Globus pallidus (tissue), 1 donor: Measurements from ENCODE around the gene JMJD6.
"Not testable (repeated sequence)": the region's sequence is repeated elsewhere in the genome, so short reads cannot be mapped to it uniquely, and the experiment has no call there.

Experiments used
- DNase-seq: peaks from one replicate; pipeline ENCODE4 v3.0.0-alpha.2; 2015; ENCODE audit warnings: low spot score

JMJD6 gene

DNA sequence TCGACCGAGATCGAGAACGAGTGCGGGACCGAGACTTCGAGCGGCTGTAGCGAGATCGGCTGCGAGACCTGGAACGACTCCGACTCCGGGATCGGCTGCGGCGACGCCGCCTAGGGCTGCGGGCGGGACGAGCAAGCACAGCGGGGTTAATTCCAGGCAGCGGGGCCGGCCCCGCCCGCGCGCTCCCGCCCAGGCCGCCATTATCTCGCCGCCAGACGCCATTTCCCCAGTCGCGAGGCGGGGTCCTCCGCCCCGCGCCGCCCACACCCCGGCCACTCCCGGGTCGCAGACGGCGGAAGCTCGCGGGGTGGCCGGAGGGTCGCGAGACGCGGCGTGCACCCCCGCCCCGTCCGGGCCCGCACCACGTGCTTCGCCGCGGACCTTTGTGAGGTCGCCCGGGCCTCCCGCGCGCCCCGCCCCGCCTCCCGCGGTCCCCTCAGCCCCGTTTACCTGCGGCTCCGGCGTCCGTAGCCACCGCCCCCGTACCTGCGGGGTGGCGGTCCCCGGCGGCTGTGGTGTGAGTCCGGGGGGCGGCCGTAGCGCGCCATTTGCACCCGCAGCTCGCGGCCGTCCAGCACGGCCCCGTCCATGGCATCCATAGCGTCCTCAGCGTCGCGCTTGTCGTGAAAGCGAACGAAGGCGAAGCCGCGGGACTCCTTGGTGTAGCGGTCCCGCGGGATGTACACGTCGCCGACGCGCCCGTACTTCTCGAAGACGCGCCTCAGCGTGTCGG lies 10.1 kb upstream of the JMJD6 start:
- DNase-seq = peak; percentile 69

DNA sequence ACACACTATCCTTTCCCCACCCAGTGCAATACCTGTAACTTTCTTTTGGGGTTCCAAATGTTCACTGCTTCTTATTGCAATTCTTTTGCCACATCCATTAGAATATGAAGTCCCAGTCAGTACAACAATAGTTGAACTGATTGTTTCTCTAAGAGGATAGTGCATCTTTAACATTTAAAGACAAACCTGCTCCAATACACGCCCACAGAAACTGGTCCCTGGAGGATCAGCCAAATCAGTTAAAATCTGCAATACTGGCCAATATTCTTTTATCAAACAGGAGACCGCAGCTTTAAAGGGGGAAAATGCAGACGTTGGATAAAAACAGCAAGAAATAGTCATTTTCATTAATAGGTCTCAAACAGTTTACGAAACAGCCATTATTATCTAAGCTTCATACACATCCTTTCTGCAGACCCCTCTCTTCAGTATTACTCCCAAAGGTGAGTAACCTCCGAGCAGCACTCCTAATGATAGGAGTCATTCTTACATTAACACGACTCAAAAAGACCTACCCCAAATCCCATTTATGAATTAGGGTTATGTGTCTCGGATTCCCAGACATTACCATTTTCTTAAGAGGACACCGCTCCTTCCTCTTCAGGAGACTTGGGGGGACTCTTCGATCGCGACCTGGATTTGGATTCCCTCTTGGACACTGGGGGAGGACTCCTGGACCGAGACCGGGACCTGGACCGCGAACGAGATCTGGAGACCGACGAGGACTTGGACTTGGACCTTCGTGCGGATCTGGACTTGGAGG lies 9.4 kb upstream of the JMJD6 start:
- DNase-seq = no peak

DNA sequence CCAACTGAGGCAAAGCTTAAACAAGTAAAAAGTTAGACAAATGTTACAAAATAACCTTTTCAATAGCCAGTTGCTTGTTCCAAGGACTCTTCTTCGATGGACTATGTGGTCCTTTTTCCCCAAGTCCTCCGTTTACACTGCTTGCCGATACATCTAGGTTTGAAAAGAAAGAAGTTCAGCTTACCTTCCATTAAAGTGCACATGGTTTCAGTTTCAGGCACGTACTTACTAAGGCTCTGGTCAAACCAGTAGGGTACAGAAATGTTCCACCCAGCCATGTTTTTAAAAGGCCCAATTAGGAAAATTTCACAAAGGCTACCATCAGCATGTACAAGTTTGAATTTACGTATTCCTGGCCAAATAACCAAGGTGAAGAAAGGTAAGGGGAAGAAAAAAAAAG lies 8.6 kb upstream of the JMJD6 start:
- DNase-seq = no peak

DNA sequence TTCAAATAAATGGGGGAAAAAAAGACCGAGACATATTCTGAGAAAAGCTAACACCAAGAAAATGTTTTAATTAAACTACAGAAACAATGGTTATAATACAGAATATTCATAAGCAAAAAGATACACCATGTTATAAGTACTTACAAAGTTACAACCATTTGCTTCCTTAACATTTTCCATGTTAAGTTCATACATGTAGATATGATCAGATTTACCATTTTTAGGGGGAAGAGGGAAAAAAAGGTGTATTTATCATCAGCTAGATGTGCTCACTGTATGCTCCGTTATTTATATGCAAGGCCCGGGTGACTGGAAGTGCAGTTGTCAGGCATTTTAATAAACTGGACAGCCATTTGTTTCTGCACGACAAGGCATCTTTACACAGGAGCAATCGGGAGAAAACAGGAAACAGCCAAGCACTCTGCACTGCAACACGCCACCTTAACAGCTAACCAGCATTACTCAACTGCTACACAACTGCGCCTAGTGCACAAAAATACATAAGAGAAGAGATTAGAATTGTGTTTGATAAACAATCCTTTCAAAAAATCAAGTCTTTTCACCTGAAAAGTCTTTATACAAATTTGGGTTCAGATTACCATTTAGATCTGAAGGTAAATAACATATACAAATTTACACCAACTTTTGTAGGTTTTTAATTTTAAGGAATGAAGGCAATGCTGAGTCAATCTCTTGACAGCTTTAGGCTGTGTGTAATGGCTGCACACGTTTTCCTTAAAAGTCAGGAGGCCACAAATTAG lies 7.9 kb upstream of the JMJD6 start:
- no peak for DNase-seq

DNA sequence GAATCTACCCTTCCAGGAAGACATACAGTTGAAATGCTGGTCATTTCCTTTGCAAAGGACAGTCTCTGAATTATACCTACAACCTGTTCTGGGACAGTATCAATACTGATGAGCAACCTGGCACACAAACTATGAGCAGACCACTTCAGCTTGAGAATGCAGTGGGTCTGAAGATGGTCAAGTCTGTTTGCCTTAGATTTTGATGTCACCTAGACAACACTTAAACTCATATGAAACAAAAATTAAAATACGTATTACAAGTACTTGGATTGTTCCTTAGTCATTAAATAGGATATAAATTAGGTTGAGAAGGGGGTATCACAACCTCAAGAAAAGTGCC lies 7.2 kb upstream of the JMJD6 start:
- DNase-seq = no peak

DNA sequence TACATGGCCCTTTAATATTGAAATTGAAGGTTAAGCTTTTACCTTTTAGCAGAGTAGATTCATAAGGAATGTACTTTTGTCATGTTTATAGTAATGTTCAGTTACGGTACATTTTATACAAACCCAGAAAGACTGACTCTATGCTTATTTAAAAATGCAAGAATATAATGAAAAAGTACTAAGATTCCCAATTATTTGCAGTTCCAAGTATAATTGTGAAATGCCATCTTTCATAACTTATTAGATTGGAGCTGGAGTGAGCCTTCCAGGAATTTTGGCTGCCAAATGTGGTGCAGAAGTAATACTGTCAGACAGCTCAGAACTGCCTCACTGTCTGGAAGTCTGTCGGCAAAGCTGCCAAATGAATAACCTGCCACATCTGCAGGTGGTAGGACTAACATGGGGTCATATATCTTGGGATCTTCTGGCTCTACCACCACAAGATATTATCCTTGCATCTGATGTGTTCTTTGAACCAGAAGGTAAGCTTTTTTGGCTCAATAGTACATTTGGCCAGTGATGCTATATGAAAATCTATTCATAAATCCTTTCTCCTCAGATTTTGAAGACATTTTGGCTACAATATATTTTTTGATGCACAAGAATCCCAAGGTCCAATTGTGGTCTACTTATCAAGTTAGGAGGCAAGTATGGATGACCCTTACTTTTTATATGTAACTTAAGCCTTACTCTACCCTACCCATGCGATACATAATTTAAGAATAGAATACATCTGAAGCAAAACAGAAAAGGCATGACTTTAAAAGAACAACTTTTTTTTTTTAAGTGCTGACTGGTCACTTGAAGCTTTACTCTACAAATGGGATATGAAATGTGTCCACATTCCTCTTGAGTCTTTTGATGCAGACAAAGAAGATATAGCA lies 6.6 kb upstream of the JMJD6 start:
- no peak for DNase-seq

DNA sequence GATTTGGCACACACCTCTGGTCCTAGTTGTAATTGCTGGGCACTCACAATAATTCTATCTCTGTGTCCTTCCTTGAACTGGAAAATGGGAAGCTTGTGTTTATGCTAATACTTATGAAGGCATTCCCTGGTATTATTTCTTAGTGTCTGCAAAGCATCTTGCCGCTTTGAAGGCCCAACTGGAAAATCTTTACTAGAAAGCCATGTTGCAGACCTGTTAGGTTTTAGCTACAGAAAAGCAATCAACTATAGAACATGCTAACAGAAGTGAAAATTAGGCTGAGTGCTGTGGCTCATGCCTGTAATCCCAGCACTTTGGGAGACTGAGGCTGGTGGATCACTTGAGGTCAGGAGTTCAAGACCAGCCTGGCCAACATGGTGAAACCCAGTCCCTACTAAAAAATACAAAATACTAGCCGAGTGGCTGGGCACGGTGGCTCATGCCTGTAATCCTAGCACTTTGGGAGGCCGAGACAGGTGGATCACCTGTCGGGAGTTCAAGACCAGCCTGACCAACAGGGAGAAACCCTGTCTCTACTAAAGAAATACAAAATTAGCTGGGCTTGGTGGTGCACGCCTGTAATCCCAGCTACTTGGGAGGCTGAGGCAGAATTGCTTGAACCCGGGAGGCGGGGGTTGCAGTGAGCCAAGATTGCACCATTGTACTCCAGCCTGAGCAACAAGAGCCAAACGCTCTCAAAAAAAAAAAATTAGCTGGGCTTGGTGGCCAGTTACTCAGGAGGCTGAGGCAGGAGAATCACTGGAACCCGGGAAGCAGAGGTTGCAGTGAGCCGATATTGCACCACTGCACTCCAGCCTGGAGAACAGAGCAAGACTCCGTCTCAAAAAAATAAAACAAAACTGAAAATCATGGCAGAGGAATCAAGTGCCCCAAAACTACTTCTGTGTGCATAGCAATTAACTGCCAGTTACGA lies 5.7 kb upstream of the JMJD6 start:
- not testable (repeated sequence) for DNase-seq

DNA sequence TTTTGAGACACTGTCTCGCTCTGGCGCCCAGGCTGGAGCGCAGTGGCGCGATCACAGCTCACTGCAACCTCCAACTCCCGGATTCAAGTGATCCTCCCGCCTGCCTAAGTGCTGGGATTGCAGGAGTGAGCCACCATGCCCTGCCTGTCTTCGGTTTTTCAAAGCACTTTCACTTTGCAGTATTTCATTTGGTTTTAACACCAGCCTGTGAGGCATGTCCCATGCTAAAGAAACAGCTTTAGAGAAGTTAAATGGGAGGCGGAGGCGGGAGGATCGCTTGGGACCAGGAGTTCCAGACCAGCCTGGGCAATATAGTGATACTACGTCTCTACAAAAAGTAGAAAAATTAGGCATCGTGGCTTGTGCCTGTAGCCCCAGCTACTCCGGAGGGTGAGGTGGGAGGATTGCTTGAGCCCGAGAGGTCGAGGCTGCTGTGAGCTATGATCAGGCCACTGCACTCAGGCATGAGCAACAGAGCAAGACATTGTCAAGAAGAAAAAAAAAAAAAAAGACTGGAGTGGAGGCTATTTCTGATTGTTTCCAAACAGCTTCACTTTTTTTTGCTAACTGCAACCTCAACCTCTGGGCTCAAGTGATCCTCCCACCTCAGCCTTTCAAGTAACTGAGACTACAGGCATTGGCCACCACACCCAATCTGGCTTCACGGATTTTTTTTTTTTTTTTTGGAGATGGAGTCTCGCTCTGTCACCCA lies 1.5 kb upstream of the JMJD6 start:
- DNase-seq = no peak

DNA sequence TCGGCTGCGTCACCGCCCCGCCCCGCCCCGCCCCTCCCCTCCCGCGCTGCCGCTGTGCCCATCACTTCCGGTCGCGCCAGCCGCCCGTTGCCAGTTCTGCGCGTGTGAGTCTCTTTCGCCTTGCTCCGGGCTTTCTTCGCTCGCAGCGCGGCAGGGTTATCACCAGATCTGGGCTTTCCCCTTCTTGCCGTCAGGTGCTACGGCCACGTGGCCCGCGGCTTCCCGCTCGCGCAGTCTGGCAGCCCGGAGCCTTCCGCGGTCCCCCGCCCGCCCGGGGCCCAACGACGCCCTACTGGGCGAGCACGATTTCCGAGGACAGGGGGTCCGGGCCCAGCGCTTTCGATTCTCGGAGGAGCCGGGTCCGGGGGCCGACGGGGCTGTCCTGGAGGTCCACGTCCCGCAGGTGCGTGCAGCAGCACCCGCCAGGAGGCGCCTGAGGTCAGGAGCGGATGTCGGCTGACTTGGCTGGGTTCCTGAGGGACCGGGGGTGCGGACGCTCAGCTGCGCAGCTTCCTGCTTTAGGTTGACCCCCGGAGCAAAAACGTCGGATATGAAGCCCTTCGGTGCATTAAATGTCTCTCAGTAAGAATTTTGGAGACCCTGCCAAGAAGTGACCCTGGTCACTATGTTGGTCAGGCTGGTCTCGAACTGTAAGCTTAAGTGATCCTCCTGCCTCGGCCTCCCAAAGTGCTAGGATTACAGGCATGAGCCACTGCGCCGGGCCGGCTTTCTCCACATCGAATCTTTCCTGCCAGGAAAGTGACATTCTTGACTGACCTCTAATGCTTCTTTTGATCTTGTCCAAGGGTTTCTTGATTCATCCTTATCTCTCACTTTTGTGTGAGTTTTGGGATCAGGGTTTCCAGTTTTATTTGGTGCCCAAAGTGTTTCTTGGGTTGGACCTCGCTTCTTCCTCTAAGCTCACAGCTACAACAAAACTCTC lies 641 bp upstream of the JMJD6 start, which contains the start of gene METTL23:
Gene METTL23, plus strand, starts transcription at position 64 of the 943 bp plus-strand sequence. CDS start 2,872 bp downstream, outside the sequence.
- peak; percentile 70 for DNase-seq

DNA sequence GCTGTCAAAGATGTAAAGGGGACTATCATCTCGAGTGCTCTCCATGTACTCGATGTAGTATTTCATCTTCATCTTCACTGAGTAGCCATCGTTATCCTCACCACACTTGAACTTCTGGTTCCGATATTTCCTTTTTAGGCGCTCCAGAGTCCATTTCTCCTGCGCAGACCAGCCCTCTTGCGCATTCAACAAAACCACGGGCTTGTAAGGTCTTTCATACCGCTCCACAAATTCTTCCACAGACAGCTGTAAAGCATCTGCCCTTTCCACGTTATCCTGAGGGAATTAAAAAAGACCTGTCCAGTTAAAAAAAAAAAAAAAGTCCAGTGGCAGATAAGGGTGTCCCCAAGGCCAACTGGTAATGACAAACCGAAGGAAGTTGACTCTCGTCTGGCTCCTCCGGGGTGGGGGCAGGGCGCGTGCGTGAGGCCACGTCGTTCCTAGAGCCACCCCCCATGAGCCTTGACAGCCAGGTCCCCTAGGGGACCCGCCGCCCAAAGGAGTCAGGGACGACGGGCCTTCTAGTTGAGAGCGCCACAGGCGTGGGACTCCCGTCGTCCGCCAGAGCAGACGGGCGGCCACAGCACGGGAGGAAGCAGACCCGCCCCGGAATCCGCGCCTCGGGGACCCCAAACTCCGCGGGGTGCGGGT lies 701 bp downstream of the JMJD6 start:
- peak; percentile 50 for DNase-seq

DNA sequence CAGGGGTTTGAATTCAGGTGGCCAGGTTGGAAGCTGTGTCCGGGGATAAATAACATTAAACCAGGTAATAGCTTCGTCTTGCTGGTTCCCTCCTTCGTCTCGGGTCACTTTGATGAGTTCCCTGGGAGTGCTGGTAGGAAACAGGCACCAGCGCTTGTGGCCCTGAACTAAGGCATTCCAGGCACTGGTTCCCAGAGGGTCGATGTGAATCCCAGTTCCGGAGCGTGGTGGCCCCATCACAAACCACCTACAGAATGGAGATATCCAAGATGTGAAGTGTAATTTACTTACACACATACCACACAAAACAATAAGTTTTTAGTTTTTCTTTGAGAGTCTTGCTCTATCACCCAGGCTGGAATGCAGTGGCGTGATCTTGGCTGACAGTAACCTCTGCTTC lies 2.6 kb downstream of the JMJD6 start:
- no peak for DNase-seq

DNA sequence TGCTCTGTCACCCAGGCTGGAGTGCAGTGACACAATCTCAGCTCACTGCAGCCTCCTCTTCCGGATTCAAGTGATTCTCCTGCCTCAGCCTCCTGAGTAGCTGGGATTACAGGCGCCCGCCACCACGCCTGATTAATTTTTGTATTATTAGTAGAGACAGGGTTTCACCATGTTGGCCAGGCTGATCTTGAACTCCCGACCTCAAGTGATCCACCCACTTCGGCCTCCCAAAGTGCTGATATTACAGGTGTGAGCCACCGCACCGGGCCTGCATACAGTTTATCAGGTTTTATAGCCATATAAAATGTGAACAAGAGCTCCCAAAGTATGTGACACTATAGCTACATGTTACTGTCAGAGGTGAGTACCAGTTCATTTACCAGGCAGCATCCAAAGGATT lies 3.4 kb downstream of the JMJD6 start:
- DNase-seq = not testable (repeated sequence)

DNA sequence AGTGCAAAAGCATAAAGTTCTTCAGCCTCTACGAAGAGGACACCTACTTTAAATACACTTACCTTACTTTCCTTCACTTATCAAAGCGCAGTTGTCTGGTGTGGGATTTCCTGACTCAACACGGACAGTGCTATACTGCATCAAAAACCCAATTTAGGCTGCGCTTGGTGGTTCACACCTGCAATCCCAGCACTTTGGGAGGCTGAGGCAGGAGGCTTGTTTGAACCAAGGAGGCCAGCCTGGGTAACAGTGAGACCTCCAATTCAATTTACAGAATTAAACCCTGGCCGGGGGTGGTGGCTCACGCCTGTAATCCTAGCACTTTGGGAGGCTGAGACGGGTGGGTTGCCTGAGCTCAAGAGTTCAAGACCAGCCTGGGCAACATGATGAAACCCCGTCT lies 4.1 kb downstream of the JMJD6 start:
- DNase-seq = no peak

DNA sequence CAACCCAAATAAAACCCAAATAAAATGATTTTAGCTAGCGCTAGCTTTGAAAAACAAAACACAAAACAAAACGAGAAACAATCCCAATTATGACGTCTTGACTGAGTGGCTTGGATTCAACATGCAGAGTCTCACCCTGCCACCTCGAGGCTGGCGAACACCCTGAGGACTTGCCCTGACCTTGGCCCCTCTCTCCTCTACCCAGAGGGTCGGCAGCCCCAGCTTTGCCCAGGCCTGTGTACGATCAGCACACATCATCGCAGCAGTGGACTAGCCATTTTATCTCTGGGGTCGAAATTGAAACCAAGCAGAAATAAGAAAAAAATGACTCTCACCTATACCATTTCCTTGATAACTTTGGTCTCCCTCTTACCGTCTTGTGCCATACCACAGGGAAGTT lies 4.9 kb downstream of the JMJD6 start:
- DNase-seq = no peak

DNA sequence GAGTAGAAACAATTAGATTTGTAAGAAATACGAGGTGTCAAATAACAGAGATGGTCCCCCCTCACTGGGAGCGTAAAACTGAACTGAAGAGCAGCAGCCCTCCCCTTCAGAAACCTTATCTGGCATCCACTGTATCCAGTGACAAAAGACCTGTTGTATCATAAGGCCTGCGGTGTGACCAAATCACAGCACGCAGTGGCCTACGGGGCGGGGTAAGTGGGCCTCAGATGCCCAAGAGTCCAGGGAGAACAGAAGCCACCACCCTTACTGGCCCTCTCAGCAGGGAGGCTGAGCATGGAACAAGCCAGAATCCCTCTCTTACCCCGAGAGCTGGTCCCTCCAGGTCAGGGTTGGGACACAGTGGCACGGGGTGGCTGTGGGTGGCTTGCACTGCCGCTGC lies 5.5 kb downstream of the JMJD6 start:
- no peak for DNase-seq

DNA sequence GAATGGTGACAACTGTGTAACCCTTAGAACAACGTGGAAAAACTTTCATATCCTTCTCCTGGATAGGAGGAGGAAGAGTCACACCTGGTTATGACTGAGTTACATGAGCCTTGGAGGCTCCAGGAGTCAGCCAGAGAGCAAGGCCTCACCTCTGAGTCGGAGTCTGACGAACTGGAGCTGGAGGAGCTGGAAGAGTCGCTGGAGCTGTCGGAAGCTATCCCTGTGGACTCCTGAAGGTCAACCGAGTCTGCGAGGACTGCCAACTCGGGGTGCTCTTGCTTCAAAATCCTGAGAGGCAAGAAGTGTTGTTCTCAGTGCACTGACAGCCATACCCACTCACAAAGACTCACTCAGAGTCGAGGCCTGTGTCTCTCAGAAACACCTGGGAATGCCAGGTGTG lies 6.2 kb downstream of the JMJD6 start:
- DNase-seq = no peak

DNA sequence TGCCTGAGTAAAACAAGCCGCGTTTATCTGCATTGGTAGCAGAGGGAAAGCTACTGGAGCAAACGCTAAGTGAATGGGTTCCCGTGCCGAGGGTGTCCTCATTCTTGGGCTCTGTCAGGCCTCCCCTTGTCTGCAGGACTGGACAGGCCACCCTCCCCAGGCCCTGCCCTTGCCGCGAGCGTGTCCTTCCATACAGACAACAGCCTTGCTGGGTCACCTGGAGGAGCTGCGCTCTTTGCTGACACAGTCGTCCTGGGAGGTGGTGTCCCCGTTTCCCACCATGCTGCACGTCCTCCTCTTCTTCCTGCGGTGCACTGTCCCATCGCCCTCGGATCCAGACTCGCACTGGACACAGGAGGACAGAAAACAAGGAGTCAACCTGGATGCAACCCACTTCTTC lies 7.9 kb downstream of the JMJD6 start:
- no peak for DNase-seq

DNA sequence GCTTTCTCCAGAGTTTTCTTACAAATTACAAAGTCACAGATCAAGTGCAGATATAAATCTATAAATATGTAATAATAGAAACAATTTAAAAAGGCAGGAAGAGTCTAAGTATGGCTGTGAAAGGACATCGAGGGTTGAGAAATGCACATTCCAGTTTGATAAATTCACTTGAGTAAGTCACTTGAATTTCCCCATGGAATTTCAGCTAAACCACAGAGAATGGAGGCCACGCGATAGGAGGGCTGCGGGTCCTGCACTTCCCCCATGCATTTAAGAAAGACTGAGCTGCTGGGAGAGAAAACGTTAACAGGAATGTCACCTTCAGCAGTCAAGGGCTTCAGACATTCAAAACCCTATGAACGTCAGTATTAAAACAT lies 9.6 kb downstream of the JMJD6 start:
- no peak for DNase-seq
